Prostate gland (tissue), 2 donors: ENCODE results near the gene CBARP. TPM values are rescaled to one million over a fixed set of nuclear protein-coding genes. Genes with fewer than 3 reads are reported as not detected.
A peak's percentile ranks its signal among the peaks of the same experiment; 100 is the strongest.

Experiments
- DNase-seq: peaks from one replicate; pipeline ENCODE4 v3.0.0-alpha.2; 2019; ENCODE audit warnings: low spot score
- H3K27ac ChIP-seq, 2 donors: fragments of 200-600 bp; sonication (generic); 2 replicates each; pipeline ENCODE4 v1.5.1; 2017 to 2019
- H3K27me3 ChIP-seq: fragments of 200-600 bp; sonication (generic); replicated peaks from 2 replicates; pipeline ENCODE4 v1.5.1; 2019; ENCODE audit not compliant: insufficient read depth
- H3K36me3 ChIP-seq, 2 donors: fragments of 200-600 bp; sonication (generic); 1 replicate in 1 of 2; 2 replicates in 1 of 2; pipeline versions ENCODE4 v1.5.1 to v1.8.1; 2017 to 2019
- H3K4me1 ChIP-seq: fragments of 200-600 bp; sonication (generic); replicated peaks from 2 replicates; pipeline ENCODE4 v1.5.1; 2019
- H3K4me3 ChIP-seq, 2 donors: fragments of 200-600 bp; sonication (generic); 2 replicates each; pipeline ENCODE4 v1.5.1; 2017 to 2019
- H3K9me3 ChIP-seq: fragments of 200-600 bp; sonication (generic); 2 replicates; pipeline ENCODE4 v1.5.1; 2017
- POLR2A ChIP-seq: fragments of 450-650 bp; IDR thresholded peaks from one replicate; pipeline ENCODE4 v1.6.1; 2016; ENCODE audit warnings: antibody characterized with exemption, mild to moderate bottlenecking
- POLR2AphosphoS5 ChIP-seq: sonication (generic); formaldehyde crosslinking; IDR thresholded peaks from one replicate; pipeline ENCODE4 v1.6.1; 2017; ENCODE audit warnings: antibody characterized with exemption
- WGBS: methylation state at CpG from one replicate; pipeline ENCODE4 v1.1.5; 2018; 5-methylcytosine and 5-hydroxymethylcytosine counted together
- intact Hi-C: fragments of 100-400 bp; cut with DNase I; formaldehyde crosslinking; loops from one replicate; pipeline ENCODE4 v1.14.2; 2022
- total RNA-seq, 2 donors: library from RNA; depleted of rRNA; stranded (reverse); fragments of >200 nt; gene quantifications; one replicate each; pipeline ENCODE4 v1.1.0, GENCODE V29; 2016
- TF ChIP-seq, protein P1 (sequence below), 4 experiments: fragments of 200-600 bp in 2 of 4; fragments of 450-650 bp in 2 of 4; sonication (generic) in 2 of 4; IDR thresholded peaks; 1 replicate in 3 of 4; 2 replicates in 1 of 4; pipeline ENCODE4 v1.5.1; 2016 to 2019; ENCODE audit warnings: antibody characterized with exemption in 4 of 4, mild to moderate bottlenecking in 2 of 4, moderate library complexity in 2 of 4

The CBARP gene
- total RNA-seq, 2 donors from 2014 or later = 0.68 to 4.4 TPM

DNA sequence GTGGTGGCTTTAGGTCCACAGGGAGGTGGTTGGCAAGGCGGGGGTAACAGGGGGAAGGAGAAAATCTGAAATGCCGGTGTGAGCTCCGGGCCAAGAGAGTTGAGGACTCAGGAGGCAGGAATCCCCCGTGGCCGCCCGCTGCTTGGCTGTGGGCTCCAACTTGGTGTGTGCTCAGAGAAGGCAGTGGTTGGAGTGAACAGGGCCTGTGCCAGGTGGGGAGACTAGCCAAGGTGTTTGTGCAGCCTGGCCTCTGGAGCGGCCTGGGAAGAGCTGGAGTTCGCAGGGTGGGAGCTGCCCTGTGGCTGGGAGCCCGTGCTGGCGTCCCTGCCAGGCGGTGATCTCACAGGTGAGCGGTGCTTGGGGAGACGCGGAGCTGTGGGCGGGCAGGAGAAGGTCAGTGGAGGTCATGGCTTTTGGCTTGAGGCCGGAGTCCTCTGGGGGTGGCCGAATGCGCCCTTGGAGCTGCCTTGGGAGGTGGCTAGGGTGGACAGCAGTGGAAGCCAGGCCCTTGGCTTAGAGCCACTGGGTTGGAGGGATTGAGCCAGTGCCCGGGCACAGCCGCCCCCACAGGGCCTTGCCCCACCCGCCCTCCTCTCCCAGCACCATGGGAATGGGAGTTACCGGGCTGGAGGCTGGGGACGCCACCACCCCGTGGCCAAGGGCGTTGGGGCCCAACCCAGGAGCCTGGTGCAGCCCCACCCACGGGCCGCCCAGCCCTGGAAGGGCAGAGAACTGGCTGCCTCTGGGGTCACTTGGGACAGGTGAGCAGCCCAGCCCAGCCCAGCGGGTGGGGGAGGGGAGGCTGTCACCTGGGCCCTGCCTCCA is 24.2 kb upstream of the CBARP start:
- Histone ChIP-seq H3K36me3 (peaks cover 0 to 3% of the 10 kb centered on the region in 2 donors), H3K27me3 (no peaks in the 10 kb centered on the region), H3K4me3 (peak overlapping the region in 1 of 2 donors; percentile 64), H3K4me1 (peaks cover 47% of the 10 kb centered on the region), H3K9me3 (no peaks in the 10 kb centered on the region), H3K27ac (peak overlapping the region; percentile 89 to 100)
- TF ChIP-seq, protein P1, sequence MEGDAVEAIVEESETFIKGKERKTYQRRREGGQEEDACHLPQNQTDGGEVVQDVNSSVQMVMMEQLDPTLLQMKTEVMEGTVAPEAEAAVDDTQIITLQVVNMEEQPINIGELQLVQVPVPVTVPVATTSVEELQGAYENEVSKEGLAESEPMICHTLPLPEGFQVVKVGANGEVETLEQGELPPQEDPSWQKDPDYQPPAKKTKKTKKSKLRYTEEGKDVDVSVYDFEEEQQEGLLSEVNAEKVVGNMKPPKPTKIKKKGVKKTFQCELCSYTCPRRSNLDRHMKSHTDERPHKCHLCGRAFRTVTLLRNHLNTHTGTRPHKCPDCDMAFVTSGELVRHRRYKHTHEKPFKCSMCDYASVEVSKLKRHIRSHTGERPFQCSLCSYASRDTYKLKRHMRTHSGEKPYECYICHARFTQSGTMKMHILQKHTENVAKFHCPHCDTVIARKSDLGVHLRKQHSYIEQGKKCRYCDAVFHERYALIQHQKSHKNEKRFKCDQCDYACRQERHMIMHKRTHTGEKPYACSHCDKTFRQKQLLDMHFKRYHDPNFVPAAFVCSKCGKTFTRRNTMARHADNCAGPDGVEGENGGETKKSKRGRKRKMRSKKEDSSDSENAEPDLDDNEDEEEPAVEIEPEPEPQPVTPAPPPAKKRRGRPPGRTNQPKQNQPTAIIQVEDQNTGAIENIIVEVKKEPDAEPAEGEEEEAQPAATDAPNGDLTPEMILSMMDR (IDR thresholded peaks at IDR 0.05) = no peak
- peak; percentile 56 for TF ChIP-seq POLR2AphosphoS5
- TF ChIP-seq POLR2A = peak; percentile 40
- 16% methylated on average over 24 of the region's 28 CpGs for WGBS
- intact Hi-C loops = no loop called here
- peak; percentile 82 for DNase-seq

DNA sequence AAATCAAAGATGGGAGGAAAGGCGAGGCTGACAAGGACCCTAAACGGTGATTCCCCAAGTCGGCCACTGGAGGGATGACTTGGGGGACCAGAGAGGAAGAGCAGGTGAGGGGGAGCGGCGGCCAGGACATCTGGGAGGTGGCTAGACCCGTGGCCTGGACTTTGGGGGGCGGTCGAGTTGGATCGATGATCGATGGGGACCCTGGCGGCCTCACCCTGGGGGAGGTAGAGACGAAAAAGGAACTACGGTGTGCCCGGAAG is 23.7 kb upstream of the CBARP start:
- TF ChIP-seq POLR2AphosphoS5 (no peak), POLR2A (no peak)
- TF ChIP-seq, protein P1 (IDR thresholded peaks at IDR 0.05) = peak in 1 of 4 experiments; percentile 5
- DNase-seq = no peak
- 10% methylated on average over 14 of the region's 14 CpGs for WGBS
- Histone ChIP-seq H3K4me3 (peak overlapping the region; percentile 45 to 64), H3K27ac (peak overlapping the region; percentile 89 to 100), H3K36me3 (peaks cover 0 to 7% of the 10 kb centered on the region in 2 donors), H3K4me1 (peaks cover 51% of the 10 kb centered on the region), H3K27me3 (no peaks in the 10 kb centered on the region), H3K9me3 (no peaks in the 10 kb centered on the region)
- intact Hi-C loops = no loop called here

DNA sequence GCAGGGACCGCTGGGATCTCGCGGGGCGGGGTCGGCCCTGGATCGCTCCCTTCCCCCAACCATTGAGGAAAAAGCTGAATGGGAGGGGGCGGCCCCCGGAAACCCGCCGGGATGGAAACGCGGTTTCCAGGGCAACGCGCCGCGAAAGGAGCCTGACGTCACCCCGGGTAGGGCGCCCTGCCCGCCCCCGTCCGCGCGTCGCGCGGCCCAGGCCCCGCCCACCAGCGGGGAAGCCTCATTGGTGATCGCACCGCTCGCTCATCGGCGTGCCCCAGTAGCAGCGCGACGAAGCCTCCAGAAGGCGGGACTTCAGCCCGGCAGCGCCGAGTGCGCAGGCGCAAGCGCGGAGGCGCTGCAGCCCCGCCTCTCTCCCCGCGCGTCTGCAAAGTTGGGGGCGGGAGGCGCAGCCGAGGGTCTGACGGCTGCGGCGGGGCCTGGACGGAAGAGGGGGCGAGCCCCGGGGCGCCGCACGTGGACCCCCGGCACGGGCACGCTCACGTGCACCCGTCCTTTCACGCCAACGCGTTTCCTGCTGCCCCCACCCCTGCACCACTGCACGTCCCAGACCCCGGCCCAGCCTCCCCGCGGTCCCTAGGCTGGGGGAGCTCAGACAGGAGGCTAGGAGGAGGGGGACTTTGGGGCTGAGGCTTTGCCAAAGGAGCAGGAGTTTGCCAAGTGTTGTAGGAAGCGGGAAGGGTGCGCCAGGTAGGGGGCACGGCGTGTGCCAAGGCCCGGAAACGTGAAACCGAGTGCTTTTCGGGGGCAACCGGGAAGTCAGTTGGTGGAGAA is 23.1 kb upstream of the CBARP start:
- peak; percentile 95 for DNase-seq
- no peaks in the 10 kb centered on the region for H3K27me3 ChIP-seq
- peak overlapping the region; percentile 89 to 100 for H3K27ac ChIP-seq
- intact Hi-C loops = no loop called here
- TF ChIP-seq POLR2A (peak; percentile 94), POLR2AphosphoS5 (peak; percentile 83)
- TF ChIP-seq, protein P1 (IDR thresholded peaks at IDR 0.05) = no peak
- peaks cover 46% of the 10 kb centered on the region for H3K4me1 ChIP-seq
- H3K36me3 ChIP-seq = peaks cover 2 to 10% of the 10 kb centered on the region in 2 donors
- no peaks in the 10 kb centered on the region for H3K9me3 ChIP-seq
- WGBS = 1% methylated on average over 46 of the region's 83 CpGs
- H3K4me3 ChIP-seq = peak overlapping the region; percentile 45 to 64

DNA sequence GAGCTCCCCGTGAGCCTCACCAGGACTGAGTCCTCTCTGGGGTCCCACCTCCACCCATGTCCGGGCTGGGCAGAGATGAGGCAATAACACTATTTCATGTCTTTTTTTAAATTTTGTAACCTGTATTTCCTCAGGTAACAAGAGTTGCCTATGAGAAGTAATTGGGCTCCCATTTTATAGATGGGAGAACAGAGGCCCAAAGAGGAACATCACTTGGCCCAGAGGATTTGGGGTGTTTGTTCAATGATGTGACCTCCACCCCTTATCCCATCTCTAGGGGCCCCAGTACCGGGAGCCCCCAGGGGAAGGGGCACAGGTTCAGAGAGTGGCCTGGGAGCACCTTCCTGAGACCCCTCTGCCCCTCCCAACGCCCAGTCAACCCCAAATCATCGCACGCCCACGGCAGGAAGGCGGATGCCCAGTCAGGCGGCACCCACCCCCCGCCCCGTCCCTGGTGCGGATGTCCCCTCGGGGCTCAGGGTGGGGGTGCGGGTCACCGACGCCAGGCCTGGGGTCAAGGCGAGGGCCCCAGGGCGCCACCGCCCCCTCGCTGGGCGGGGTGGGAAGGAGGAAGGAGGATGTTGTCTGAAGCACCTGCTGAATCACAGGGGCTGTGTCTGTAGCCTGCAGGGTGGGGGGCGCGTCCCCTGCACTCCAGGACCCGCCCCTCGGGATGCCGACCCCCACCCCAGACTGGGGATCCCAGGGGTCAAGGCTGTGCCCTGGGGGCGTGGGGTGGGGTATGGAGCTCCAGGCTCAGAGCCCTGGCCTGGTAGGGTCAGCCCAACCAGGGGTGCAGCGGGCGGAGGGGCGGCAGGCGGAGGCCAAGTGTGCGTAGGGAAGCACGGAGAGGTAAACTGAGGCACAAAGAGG is 22.3 kb upstream of the CBARP start:
- TF ChIP-seq POLR2AphosphoS5 (no peak), POLR2A (peak; percentile 9)
- TF ChIP-seq, protein P1 (IDR thresholded peaks at IDR 0.05) = no peak
- intact Hi-C loops = no loop called here
- 21% methylated on average over 22 of the region's 33 CpGs for WGBS
- H3K9me3 ChIP-seq = no peaks in the 10 kb centered on the region
- H3K27me3 ChIP-seq = no peaks in the 10 kb centered on the region
- peaks cover 8 to 18% of the 10 kb centered on the region in 2 donors for H3K36me3 ChIP-seq
- no peak for DNase-seq
- H3K27ac ChIP-seq = peak overlapping the region; percentile 89 to 100
- H3K4me1 ChIP-seq = peaks cover 43% of the 10 kb centered on the region
- peak overlapping the region in 1 of 2 donors; percentile 45 for H3K4me3 ChIP-seq
